SK-N-SH (cell line): ENCODE data around the gene TGM3.

Experiments
- EP300 ChIP-seq, 2 experiments: IDR thresholded peaks; 2 replicates each; pipeline versions ENCODE4 v1.4.0 to v1.6.1; 2012; ENCODE audit warnings: borderline replicate concordance in 1 of 2, low read depth in 1 of 2, low read length in 1 of 2
- FOXM1 ChIP-seq: IDR thresholded peaks from 2 replicates; pipeline ENCODE4 v1.4.0; 2012; ENCODE audit warnings: low read depth, mild to moderate bottlenecking
- MXI1 ChIP-seq: IDR thresholded peaks from 2 replicates; pipeline ENCODE4 v1.6.1; 2012; ENCODE audit warnings: mild to moderate bottlenecking, low read depth, low read length, improper control_type of control experiment
- POLR2AphosphoS5 ChIP-seq: IDR thresholded peaks from 2 replicates; pipeline ENCODE4 v1.6.1; 2012; ENCODE audit warnings: low read depth, low read length

- TF ChIP-seq POLR2AphosphoS5 (no peak), MXI1 (no peak), EP300 (IDR thresholded peaks at IDR 0.05; ENCODE audit: borderline replicate concordance in 1 of 2, low read depth in 1 of 2, low read length in 1 of 2) (no peak), FOXM1 (no peak)
Measured at GRCh38 chr20:2295886-2296515, at the start of gene TGM3.
